GM18508 (cell line): ENCODE results near the gene SLC66A3.
"Not testable (repeated sequence)": the region's sequence is repeated elsewhere in the genome, so short reads cannot be mapped to it uniquely, and the experiment has no call there.

ENCODE experiments used
- ATAC-seq: cut with Tn5 transposase; IDR thresholded peaks from one replicate; pipeline ENCODE4 v1.9.1; 2021; ENCODE audit warnings: moderate number of reproducible peaks; ENCODE audit not compliant: insufficient read depth, unreplicated experiment

Gene SLC66A3

GRCh38 chr2:11160731-11161455 lies 5.6 kb downstream of the SLC66A3 start:
- peak; percentile 72 for ATAC-seq

DNA sequence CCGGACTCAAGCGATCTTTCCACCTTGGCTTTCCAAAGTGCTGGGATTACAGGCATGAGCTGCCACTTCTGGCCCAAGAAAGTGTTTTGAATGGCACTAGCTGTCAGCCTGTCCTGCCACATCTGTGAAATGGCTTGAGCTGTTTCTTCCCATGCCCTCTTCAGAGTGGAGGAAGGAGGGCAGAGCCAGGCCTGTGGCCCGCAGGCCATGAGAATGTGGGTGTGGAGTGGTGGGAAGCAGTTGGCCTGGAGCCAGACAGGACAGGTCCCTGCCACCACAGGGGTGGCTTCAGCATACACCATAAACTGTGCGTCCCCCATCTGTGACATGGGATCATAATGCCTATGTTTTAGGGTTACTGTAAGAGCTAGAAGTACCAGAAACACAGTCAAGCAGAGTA lies 6.5 kb downstream of the SLC66A3 start:
- ATAC-seq, result no peak

GRCh38 chr2:11163439-11164317 lies 8.4 kb downstream of the SLC66A3 start:
- no peak for ATAC-seq

GRCh38 chr2:11165046-11165445 lies 9.8 kb downstream of the SLC66A3 start:
- ATAC-seq, result not testable (repeated sequence)

- no peak for ATAC-seq
These were observed 11.2 kb downstream of the SLC66A3 start for GRCh38 chr2:11166476-11166875.

- no peak for ATAC-seq
These were observed 13.2 kb downstream of the SLC66A3 start for GRCh38 chr2:11168488-11168887.

DNA sequence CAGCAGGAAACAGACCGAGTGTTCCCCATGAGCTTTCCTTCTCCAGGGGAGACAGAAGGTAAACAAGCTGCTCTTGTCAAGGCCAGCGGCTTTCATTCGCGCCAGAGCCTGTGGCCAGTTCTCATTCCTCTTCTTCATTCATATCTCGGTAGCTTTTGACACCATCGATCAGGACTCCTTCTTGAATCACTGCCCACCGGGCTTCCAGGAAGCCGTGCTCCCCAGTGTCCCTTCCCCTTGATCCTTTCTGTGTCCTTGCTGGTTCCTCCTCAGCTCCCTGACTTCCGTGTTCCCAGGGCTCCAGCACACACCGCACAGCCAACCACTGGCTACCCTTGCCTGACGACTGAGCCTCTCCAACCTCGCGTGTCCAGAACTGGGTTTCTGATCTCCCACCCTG lies 14.1 kb downstream of the SLC66A3 start:
- ATAC-seq, result no peak

GRCh38 chr2:11174222-11174621 lies 19.0 kb downstream of the SLC66A3 start:
- ATAC-seq, result no peak

- ATAC-seq, result no peak
These were observed 20.1 kb downstream of the SLC66A3 start for GRCh38 chr2:11175293-11175795.

GRCh38 chr2:11177871-11178690 lies 22.8 kb downstream of the SLC66A3 start:
- ATAC-seq, result no peak

DNA sequence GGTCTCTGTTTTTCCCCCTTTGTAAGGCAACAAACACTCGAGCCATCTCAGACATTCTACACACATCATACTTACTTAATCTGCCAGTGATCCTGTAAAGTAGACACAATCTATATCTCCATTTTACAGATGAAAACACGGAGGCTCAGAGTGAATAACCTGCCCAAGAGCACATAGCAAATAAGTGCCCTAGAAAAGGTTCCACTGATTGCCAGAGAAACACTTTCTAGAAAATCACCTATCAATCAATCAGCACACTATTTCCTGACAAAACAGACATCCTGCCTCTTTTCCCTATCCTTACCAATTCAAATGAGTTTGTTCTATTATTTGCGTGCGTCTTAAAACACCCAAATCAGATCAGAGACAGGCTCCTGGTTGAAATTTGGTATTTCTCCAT lies 23.9 kb downstream of the SLC66A3 start:
- no peak for ATAC-seq

DNA sequence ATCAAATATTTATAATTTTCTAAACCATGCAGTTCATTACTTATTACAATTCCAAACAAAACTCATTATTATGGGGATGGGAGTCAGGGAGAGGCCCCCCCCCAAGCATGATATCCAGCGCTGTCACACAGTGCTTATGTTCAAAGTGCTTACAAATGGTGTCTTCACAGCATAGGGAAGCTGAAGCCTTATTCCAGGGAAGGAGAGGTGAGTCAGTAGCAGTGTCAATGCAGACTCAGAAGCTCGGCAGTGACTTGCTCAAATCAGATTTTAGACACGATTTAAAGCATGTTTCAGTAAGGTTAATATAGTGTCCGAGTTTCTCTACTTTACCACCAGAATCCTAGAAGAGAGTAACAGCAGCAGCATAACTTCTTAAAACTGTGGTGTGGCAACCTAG lies 24.6 kb downstream of the SLC66A3 start:
- ATAC-seq, result no peak

DNA sequence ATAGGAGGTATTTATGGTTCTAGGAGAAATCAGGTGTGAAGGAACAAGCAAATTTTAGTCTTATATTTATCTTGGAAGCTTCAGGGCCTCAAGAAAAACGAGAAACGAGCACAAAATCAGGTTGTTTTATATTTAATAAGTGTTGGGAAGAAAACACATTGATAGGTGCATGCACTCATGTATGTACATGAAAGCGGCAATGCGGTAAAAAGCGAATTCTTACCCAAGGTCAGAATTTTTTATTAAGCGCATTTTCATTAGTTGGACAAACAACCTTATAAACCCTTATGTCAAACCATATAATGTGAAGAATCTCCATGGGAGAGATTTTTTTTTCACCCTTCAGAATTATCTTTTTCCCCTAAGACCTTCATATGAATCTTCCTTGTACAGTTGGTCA lies 25.4 kb downstream of the SLC66A3 start:
- ATAC-seq, result no peak

DNA sequence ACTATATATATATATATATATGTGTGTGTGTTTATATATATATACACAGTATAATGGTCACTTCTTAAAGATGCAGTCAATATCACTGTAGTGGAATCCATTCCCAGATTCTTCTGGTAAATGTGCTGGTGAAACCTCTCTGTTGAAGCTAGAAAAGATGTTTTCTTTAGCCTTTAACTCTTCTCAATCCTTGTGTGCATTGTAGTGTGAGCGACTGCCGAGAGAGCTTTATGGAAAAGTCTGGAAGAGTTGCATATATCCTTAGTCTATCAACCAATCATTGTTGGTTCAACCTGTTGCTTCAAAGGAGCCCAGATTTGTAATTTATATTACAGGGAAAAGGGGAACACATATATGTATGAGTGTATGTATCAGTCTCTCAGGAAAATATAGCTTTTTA lies 27.7 kb downstream of the SLC66A3 start:
- no peak for ATAC-seq

- ATAC-seq, result no peak
These were observed 30.9 kb downstream of the SLC66A3 start for GRCh38 chr2:11186145-11186544.

DNA sequence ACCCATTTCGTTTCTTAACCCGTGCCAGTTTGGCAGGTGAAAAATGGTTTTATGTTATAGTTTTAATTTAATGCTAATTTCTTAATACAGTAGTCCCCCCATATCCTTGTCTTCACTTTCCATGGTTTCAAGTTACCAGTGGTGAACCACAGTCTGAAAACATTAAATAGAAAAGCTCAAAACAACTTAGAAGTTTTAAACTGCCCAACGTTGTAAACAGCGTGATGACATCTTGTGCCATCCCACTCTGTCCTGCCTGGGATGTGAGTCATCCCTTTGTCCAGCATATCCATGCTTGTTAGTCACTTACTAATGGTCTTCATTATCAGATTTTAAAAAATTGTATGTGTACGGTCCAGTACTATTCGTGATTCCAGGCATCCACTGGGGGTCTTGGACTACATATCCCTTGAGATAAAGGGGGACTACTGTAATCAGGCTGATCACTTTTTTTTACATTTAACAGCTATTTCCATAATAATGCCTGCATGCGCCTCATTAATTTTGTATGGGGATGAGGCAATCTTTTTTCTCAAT lies 31.9 kb downstream of the SLC66A3 start:
- no peak for ATAC-seq

GRCh38 chr2:11187731-11188130 lies 32.5 kb downstream of the SLC66A3 start:
- ATAC-seq, result no peak

DNA sequence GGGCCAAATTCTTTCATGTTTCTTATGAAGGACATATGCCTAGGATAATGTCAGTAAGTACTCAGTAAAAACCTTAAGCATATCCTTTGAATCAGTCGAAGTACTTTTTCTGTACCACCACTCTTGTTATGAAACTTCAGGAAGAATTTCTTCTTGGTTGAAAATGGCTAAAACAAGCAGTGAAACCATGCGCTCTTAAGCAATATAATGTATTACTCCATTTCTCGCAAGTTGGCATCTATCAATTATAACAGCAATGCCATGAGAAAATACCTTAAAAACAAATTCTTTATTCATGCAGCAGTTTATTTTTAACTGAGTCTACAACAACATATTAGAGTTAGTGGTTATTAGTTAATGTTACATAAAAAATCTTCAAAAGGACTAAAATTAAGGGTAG lies 41.0 kb downstream of the SLC66A3 start:
- ATAC-seq, result no peak

GRCh38 chr2:11200651-11201050 lies 45.4 kb downstream of the SLC66A3 start:
- no peak for ATAC-seq

DNA sequence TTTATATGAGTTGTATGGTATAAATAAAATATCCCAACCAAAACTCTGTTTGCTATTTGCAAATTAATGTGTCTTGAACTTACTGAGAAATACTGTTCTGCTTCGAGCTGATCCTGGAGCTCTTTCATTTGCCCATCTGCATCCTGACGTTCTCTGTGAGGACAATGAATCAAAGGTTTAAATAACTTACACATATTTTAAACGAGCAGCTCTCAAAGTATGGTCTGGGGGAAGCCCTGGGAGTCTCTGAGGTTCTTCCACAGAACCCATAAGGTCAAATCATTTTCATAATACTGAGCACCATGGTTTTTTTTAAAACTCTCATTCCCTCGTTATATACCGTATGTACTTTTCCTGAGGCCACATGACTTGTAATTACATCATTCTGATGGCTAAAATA lies 46.7 kb downstream of the SLC66A3 start:
- no peak for ATAC-seq
